Tibial nerve (tissue), 4 donors: ENCODE data around the gene SVIL. TPM values are rescaled to one million over a fixed set of nuclear protein-coding genes. Genes with fewer than 3 reads are reported as not detected.
"Not testable (repeated sequence)": the region's sequence is repeated elsewhere in the genome, so short reads cannot be mapped to it uniquely, and the experiment has no call there.

Source experiments
- DNase-seq, 2 donors: peaks; one replicate each; pipeline ENCODE4 v3.0.0-alpha.2; 2019; ENCODE audit warnings: low spot score in 2 of 2
- H3K27ac ChIP-seq, 4 donors: fragments of 200-600 bp; sonication (generic) in 3 of 4; one replicate each; pipeline ENCODE4 v1.5.1; 2017 to 2019; ENCODE audit warnings: mild to moderate bottlenecking in 1 of 4
- H3K27me3 ChIP-seq, 2 donors: fragments of 200-600 bp; sonication (generic) in 1 of 2; one replicate each; pipeline versions ENCODE4 v1.5.1 to v1.6.0; 2017 to 2019
- H3K36me3 ChIP-seq, 3 donors: fragments of 200-600 bp; sonication (generic); one replicate each; pipeline ENCODE4 v1.5.1; 2018 to 2019
- H3K4me1 ChIP-seq, 4 donors: fragments of 200-600 bp; sonication (generic) in 3 of 4; one replicate each; pipeline ENCODE4 v1.5.1; 2017 to 2019
- H3K4me3 ChIP-seq, 4 donors: fragments of 200-600 bp; sonication (generic) in 3 of 4; one replicate each; pipeline ENCODE4 v1.5.1; 2017 to 2019; ENCODE audit warnings: mild to moderate bottlenecking in 1 of 4, moderate library complexity in 1 of 4
- H3K9me3 ChIP-seq, 4 donors: fragments of 200-600 bp; sonication (generic) in 3 of 4; one replicate each; pipeline ENCODE4 v1.5.1; 2017 to 2019
- CTCF ChIP-seq, 5 experiments: fragments of 200-600 bp in 3 of 5; fragments of 450-650 bp in 2 of 5; sonication (generic) in 3 of 5; IDR thresholded peaks; one replicate each; pipeline ENCODE4 v1.5.1; 2016 to 2019; ENCODE audit warnings: antibody characterized with exemption in 5 of 5, mild to moderate bottlenecking in 3 of 5, moderate library complexity in 2 of 5
- EP300 ChIP-seq, 2 donors: sonication (generic); formaldehyde crosslinking; IDR thresholded peaks; one replicate each; pipeline ENCODE4 v1.6.1; 2017; ENCODE audit warnings: antibody characterized with exemption in 2 of 2, mild to moderate bottlenecking in 1 of 2
- POLR2A ChIP-seq, 2 donors: fragments of 450-650 bp; IDR thresholded peaks; one replicate each; pipeline ENCODE4 v1.6.1; 2017; ENCODE audit warnings: antibody characterized with exemption in 2 of 2, mild to moderate bottlenecking in 2 of 2, moderate library complexity in 2 of 2
- WGBS, 2 donors: methylation state at CpG; one replicate each; pipeline ENCODE4 v1.1.5; 2018; 5-methylcytosine and 5-hydroxymethylcytosine counted together
- total RNA-seq, 4 donors: library from RNA; depleted of rRNA; stranded (reverse); fragments of >200 nt; gene quantifications; one replicate each; pipeline ENCODE4 v1.1.0, GENCODE V29; 2016

Gene SVIL
- total RNA-seq, 4 donors from 2014 or later: 23.6 to 32.0 (median 26.0) TPM

- Histone ChIP-seq H3K4me1 (peaks cover 0 to 13% (median 0%) of the 10 kb centered on the region in 4 donors), H3K4me3 (no peak overlapping the region), H3K27me3 (no peaks in the 10 kb centered on the region), H3K36me3 (no peaks in the 10 kb centered on the region), H3K9me3 (no peaks in the 10 kb centered on the region), H3K27ac (peak overlapping the region in 1 of 4 donors; percentile 28)
- no peak for DNase-seq
- TF ChIP-seq CTCF (IDR thresholded peaks at IDR 0.05) (no peak), EP300 (IDR thresholded peaks at IDR 0.05) (no peak), POLR2A (IDR thresholded peaks at IDR 0.05) (no peak)
- WGBS, 2 donors: 63 to 67% methylated on average over 8 of the region's 8 CpGs
These were observed 16.9 kb downstream of the SVIL start for GRCh38 chr10:29617880-29618340.

GRCh38 chr10:29616542-29616941 lies 18.2 kb downstream of the SVIL start:
- H3K27ac ChIP-seq: no peak overlapping the region
- TF ChIP-seq POLR2A (IDR thresholded peaks at IDR 0.05) (no peak), EP300 (IDR thresholded peaks at IDR 0.05) (no peak), CTCF (IDR thresholded peaks at IDR 0.05) (no peak)
- peaks cover 0 to 13% (median 0%) of the 10 kb centered on the region in 4 donors for H3K4me1 ChIP-seq
- 94% methylated on average over 6 of the region's 6 CpGs for WGBS, 2 donors
- no peak overlapping the region for H3K4me3 ChIP-seq
- H3K27me3 ChIP-seq: no peaks in the 10 kb centered on the region
- no peak for DNase-seq
- H3K9me3 ChIP-seq: no peaks in the 10 kb centered on the region
- no peaks in the 10 kb centered on the region for H3K36me3 ChIP-seq

GRCh38 chr10:29615195-29615594 lies 19.6 kb downstream of the SVIL start:
- Histone ChIP-seq H3K9me3 (no peaks in the 10 kb centered on the region), H3K36me3 (no peaks in the 10 kb centered on the region), H3K4me3 (no peak overlapping the region), H3K4me1 (peaks cover 0 to 13% (median 0%) of the 10 kb centered on the region in 4 donors), H3K27me3 (no peaks in the 10 kb centered on the region), H3K27ac (no peak overlapping the region)
- no peak for TF ChIP-seq EP300 (IDR thresholded peaks at IDR 0.05)
- no peak for TF ChIP-seq POLR2A (IDR thresholded peaks at IDR 0.05)
- no peak for TF ChIP-seq CTCF (IDR thresholded peaks at IDR 0.05)
- WGBS, 2 donors: 74 to 84% methylated on average over 2 of the region's 2 CpGs
- no peak for DNase-seq

GRCh38 chr10:29614289-29614688 lies 20.5 kb downstream of the SVIL start:
- peaks cover 0 to 13% (median 0%) of the 10 kb centered on the region in 4 donors for H3K4me1 ChIP-seq
- DNase-seq, H3K27me3 ChIP-seq, H3K4me3 ChIP-seq, H3K9me3 ChIP-seq, H3K27ac ChIP-seq, H3K36me3 ChIP-seq: not testable (repeated sequence)
- WGBS, 2 donors: 96% methylated on average over 1 of the region's 1 CpG

- TF ChIP-seq CTCF (IDR thresholded peaks at IDR 0.05) (no peak), POLR2A (IDR thresholded peaks at IDR 0.05) (no peak), EP300 (IDR thresholded peaks at IDR 0.05) (no peak)
- H3K4me3 ChIP-seq: no peak overlapping the region
- H3K36me3 ChIP-seq: no peaks in the 10 kb centered on the region
- no peak for DNase-seq
- no peaks in the 10 kb centered on the region for H3K9me3 ChIP-seq
- peaks cover 0 to 9% (median 0%) of the 10 kb centered on the region in 4 donors for H3K4me1 ChIP-seq
- WGBS, 2 donors: 89 to 96% methylated on average over 4 of the region's 4 CpGs
- H3K27ac ChIP-seq: no peak overlapping the region
- no peaks in the 10 kb centered on the region for H3K27me3 ChIP-seq
These were observed 21.0 kb downstream of the SVIL start for GRCh38 chr10:29613791-29614190.

- H3K36me3 ChIP-seq: no peaks in the 10 kb centered on the region
- H3K4me3 ChIP-seq: no peak overlapping the region
- no peak for TF ChIP-seq EP300 (IDR thresholded peaks at IDR 0.05)
- H3K27me3 ChIP-seq: no peaks in the 10 kb centered on the region
- H3K9me3 ChIP-seq: no peaks in the 10 kb centered on the region
- H3K27ac ChIP-seq: no peak overlapping the region
- peaks cover 0 to 4% (median 0%) of the 10 kb centered on the region in 4 donors for H3K4me1 ChIP-seq
- no peak for DNase-seq
- 88 to 95% methylated on average over 6 of the region's 6 CpGs for WGBS, 2 donors
These were observed 21.6 kb downstream of the SVIL start for GRCh38 chr10:29613196-29613595.
